Umbilical cord (tissue), 2 donors: ENCODE results near the gene GLI2. TPM values are rescaled to one million over a fixed set of nuclear protein-coding genes. Genes with fewer than 3 reads are reported as not detected.

Experiments
- DNase-seq: peaks from one replicate; pipeline ENCODE4 v3.0.0-alpha.2; 2015; ENCODE audit warnings: low spot score
- total RNA-seq: library from RNA; depleted of rRNA; stranded (reverse); fragments of >200 nt; gene quantifications from one replicate; pipeline ENCODE4 v1.2.3, GENCODE V29; 2014; ENCODE audit warnings: low replicate concordance; ENCODE audit not compliant: insufficient read depth

Gene GLI2
- total RNA-seq, 1 donor from 2014 or later, result 2.2 TPM

DNA sequence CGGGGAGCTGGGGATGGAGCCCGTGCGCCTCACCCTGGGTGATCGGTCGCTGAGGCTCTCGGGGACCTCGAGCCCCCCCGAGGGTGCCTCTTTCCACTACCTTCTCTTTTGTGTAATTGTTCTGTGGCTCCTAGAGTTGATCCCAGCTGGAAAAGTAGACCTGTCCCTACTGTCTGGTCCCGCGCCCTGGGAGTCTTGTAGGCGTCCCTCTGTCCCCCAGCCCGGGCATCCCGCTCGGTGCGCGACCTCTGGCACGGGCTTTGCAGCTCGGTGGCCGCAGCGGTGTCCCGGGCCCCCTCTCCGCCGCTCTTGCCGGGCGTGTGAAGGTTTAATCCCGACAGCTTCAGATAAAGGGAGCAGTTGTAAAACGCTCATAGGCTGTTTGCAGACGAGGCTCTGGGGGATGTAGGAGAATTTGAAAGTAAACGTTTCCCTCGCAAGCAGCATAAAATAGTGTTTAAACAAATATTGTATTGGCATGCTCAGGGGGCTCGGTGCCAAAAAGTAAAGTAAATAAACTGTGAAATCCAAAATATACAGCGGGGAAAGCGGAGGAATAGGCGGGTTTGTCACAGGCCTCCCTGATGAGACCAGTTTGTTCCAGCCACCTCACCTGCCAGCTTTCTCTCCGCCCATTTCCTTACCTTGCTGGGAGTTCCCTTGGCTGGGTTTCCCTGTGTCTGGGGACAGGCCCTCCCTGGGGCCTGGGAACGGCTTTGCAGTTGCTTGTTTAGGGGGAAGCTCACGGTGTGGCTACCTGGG, 1.9 kb downstream of the GLI2 start:
- peak; percentile 45 for DNase-seq

DNA sequence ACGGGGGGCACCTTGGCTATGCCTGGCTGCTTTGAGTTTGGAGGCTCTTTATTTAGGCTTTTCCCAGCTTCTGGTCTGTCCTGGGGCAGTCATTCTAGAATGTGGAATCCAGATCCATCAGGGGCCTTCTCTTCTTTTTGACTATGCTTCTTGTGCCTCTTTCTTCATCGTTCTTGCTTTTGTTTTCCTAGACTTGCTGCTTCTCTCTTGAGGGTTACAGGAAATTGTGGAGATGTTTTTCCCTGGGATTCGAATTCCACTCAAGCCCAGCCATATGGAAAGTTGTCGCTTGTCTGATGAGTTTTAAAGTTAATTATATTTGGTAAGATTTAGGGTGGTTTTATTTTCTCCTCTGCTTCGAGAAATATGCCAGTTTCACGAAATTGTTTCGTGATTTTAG, 2.4 kb downstream of the GLI2 start:
- DNase-seq, result no peak

DNA sequence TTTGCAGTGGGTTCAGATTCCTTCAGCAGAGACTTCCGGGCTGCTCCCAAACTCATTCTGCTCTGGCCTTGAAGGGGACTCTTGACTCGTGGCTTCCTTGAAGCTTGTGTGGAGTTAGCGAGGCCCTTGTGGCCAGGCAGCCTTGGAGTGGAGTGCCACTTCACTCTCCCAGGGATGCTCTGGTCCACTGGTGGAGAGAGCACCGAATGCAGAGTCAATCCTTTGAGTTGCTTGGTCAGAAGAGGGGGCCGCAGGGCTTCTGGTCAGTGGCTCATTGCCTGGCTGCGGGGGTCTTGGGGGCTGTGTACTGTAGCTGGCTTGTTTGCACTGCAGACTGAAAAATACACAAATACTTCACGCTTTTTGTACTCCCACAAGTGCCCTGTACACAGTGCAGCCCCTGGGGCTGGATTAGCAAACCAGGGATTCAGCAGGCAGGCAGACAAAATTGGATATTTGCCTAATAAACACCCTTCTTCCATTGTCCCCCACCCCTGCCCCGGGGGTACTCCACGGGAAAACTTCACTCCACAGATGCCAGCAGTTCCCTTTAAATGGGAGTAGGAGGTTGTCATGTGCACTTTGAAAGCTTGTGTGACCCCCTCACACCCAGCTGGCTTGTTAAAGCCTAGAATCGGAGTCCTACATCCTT, 3.2 kb downstream of the GLI2 start:
- no peak for DNase-seq

DNA sequence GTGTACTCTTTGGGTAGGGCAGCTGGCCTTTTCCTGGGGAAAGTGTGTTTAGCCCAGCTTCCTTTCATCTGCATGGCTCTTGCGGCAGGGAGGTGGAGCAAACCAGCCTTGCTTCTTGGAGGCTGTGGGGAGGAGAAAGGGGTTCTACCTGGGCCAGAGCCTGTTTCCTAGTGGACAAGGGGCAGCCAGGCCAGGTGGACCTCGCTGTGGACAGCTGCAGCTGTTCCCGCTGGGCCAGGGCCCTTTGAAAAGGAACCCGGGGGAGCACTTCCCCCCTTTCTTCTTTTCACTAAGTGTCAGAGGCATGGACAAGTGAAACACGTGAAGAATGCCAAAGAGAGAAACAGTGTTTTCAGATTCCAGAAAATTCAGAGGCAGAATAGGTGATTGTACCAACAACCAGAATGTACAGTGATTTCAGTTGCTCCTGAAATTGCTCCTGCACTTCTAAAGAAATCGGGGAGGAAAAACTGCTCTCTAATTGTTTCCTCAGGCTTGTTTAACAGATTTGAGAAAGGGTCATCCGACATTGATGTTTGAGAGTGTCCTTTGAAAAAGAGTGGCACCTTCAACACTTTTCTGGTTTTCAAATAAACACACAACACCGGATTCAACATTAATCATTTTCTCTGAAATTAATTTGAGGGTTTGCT, 3.9 kb downstream of the GLI2 start:
- DNase-seq, result no peak

DNA sequence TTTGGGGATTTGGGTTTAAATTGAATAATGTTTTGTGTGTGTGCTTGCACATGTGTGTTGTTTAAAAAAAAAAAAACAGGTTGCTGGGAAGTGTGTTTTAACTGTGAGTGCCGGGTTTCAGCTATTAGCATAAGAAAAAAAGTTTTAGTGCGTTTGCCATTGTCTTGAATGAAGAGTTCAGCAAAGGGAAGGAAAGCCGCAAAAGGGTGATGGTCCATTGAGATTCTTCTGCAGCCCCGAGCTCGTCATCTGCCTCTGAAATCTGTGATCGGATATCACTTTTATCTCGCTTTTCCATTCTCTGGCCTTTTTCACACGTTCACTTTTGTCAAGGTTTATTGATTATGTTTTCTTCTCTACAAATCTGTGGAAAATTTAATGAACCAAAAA, 4.7 kb downstream of the GLI2 start:
- no peak for DNase-seq

DNA sequence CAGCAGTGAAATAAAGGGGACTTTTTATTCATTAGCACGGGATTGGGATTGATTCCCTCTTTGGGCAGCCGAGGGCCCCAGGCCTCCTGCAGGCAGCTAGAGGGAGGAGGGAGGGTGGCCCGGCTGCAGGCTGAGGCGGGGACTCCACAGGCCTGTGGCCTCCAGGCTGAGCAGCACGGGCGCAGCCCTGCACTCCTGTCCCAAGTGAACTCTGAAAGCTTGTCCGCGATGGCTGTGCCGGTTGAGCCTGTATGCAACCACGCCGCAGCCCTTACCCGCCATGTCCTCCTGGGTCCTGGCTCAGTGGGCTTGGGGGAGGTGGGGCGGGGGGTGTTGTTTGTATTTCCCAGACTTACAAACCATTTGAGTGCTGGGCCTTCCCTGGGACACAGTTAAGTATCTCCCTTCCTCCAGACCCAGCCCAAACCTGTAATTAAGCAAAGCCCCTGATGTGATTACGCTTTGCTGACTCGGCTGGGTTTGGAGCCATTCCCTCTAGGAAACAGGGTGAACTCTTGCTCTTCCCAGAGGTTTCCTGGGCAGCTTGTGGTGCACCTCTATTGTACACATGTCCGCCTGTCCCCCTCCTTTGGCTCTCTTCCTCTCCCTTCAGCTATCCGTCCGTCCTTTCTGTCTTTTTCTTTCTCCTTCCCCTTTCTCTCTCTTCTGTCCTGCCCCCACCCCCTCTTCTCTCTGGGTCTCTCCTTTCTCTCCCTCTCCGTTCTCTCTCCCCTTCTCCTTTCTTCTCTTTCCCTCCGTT, 5.3 kb downstream of the GLI2 start:
- peak; percentile 32 for DNase-seq

DNA sequence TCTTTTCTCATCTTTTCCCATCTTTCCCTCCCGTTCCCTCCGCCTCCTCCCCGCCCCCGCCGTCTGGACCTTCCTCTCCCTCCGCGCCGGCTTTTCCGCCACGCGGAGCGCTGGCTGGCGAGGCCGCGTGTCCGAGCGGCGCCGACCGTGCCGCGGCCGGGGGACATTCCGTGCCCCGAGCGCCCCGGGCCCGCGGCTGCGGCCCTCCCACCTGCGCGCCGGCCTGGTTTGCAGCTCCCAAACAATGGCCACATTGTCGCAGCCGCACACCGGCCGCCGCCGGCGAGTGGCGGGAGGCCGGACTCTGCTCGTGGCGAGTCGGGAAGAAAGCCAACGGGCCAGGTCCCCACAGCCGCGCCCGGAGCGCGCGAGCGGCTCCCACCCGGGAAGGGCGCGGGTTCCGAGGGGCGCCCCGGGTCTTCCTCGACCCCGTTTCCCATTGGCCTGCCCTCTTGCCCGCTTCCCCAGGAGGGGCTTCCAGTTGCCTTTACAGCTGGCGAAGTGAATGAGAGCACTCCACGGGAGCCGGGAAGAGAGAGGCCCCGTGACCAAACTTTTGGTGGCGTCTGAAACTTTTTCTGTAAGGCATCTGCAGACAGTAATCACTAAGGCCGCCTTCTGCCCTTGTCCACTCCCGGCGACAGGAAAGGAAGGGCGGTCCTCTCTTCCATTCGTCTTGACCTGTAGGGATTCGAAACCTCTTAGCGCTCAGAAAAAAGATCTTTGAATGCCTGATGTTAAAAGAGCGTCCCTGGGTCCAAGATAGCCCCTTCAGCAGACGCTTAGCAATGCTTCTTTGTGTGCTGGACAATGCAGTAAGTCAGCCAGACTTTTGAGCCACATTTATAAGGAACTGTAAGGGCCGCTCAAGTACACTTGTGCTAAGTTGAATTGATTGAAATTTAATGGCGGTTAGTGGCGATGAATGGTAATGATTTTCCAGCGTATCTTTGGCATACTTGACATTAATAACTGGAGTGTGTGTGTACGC, 6.2 kb downstream of the GLI2 start:
- DNase-seq, result peak; percentile 50

DNA sequence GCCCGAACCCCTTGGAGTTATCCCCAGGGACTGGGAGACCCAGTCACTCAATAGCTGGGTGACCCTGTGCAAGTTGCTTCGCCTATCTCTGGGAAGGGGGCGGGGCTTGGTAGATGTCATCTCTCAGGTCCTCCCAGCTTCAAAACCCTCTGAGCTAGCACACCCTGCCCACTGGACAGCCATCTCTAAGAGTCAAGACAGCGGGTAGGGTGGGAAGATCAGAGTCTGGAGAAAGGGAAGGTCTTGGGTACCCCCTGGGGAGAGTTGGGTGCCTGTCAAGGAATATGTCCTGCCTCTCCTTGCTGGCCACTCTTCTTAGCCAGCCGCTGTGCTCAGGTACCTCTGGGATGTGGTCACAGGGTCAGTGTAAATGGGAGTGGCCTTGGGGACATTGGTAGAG, 8.0 kb downstream of the GLI2 start:
- no peak for DNase-seq

DNA sequence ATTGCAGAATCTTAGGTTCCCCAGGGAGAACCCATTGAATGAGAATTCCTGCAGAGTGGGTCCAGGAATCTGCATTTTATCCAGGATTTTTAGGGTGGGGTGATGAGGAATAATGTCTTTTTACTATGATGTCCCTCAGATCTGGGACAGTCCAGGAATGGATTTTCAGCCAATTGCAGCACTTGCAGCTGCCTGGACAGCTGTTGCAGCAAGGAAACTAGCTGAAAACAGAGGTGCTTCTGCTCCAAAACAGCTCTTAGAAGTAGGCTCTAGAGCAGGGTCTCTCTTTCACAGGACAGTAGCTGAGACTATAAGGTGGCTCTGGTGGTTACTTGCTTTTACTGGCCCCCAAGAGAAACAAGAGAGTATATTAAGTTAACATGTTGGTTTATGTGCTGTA, 9.1 kb downstream of the GLI2 start:
- no peak for DNase-seq

DNA sequence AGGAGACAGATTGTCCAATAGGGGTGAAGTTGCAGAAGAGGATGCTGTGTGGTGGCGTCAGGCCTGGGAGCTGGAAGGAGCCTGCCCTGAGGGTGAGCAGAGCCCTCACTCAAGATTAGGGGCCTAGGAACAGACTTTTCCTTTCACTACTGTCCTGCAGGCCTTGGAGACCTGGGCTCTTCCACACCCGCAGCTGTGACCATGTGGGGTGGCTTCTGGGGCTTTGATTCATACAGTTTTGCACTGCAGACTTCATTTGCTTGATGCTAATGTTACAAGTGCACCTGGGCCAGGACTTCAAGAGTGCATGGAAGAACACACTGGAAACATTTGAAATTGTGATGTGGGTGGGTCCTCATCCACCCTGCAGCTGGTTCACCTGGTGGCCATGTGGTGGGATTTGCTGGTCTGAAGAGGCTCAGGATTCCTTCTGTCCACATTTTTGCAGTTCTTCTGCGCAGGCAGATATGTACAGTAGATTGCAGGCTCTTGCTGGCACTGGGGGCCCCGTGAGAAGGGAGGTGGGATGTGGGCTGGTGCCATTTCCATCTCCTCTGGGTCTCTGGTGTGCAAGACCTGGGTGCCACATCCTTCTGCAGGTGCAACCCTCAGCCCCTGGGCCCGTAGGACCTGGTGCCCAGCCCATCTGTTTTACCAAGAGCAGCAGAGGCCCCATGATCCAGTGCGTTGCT, 9.9 kb downstream of the GLI2 start:
- DNase-seq, result no peak

DNA sequence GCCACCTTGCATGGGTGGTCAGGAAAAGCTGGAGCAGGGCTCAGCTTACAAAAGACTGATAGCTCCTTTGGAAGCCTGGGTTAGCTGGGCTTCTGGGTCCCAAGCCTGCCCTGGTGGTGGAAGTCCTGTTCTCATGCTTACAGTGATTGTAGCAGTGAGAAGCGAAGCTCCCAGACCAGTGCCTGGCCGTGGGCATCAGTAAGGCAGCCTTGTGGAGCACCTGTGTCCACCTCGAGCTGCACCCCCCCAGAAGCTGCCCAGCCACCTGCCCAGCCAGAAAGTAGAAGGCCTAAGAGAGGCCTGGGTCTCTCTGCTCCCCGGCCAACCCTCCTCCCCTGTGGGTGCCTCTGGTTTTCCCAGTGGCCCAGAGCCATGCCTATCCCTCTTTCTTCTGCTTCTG, 10.5 kb downstream of the GLI2 start:
- DNase-seq, result no peak

DNA sequence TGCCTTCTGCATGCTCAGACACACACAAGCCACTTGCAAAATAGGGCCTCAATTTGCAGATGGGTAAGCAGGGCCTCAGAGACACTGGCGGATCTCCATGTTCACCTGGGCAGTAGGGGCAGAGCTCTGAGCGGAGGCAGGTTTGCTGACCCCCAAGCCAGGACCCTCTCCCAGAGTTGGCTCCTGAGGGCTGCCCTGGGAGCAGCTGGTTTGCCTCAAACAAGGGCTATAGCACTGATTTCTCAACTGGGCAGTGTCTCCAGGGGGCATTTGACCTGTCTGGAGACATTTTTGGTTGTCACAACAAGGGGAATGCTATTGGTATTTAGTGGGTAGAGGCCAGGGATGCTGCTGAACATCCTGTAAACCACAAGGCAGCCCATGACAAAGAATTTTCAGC, 11.6 kb downstream of the GLI2 start:
- no peak for DNase-seq

DNA sequence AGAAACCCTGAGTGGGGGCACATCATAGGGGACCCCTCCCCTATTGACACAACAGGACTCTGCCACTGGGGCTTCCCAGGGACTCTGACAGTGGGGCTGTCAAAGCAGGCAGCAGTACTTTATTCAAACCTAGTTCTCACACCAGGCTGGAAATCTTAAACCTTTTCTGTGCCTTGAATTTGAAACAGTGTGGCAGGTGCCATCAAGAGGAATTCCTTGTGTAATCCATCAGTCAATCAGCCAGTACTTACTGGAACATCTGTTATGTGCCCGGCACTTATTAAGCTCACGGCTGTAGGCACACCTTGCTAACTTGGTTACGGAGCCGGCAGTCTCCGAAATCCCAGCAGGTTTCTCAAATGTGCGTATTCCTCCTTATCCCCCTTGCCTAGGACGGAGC, 12.0 kb downstream of the GLI2 start:
- no peak for DNase-seq

DNA sequence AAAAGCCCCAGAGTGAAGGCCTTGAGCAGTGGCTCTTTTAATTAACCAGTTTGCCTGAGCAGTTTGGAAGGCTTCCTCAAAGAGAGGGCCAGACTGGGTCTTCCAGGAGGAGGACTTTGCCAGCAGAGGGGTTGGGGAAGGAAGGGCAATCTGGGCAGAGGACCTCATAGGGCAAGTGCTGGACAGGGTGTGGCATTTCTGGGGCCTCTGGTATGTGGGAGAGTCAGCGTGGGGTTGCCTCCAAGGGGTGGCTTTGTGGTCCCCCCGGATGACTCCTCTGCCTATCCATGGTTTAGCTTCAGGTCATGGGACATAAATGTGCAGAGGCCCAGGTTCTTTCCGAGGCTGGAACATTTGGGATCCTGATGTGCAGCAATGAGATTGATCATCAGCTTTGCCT, 12.6 kb downstream of the GLI2 start:
- no peak for DNase-seq

DNA sequence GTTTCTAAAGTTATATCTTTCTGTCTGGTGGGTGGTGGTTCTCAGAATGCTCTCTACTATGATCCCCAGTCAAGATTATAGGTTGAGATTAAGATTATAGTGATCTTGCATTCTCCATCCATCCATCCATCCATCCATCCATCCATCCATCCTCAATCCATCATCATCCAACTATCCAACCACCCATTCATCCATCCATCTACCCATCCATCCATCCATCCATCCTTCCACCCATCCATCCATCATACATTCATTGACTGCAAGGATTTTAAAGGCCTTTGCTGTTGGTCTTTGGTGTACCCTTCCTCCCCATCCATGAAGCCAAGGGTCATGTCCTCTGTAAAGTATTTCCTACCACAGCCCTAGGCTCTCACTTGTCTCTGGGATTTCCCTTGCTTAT, 13.1 kb downstream of the GLI2 start:
- no peak for DNase-seq

DNA sequence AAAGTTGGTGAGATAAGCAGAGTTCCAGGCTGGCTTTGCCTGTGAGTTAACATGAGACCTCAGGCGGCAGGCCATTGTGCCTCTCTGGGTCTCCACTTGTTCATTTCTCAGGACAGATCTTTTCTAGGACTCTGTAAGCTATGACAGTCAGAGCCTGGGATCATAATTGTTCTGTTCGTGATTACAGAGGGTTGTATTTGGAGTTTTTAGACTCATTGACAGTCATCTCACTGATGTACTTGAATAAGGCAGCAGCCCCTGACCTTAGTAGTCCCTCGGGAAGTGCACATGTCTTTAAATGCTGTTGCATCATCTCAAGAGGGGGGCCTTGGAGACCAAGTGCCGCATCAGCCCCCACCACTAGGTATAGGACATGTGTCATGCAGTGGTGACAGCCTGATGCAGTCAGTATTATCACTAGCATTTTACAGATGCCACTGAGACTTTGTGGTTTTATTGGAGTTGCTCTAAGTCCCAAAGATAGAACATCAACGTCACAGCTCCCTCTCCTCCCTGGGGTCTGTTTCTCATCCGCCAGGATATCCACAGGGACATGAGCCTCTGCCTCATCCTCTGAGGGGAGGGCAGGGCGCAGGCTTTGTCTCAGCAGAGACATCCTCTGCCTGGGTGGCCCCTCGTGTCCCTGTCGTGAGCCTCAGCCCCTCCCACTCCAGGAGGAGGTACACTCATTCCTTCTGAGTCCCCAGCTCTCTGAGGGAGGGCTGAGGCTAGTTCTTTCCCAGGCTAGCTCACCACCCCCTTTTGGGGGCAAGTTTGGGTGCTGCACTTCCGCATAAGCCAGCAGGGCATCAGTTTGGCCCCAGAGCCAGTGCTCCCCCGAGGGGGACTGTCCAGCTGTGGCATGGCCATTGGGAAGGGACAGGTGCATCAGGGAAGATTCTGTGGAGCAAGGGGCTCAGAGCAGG, 14.1 kb downstream of the GLI2 start:
- DNase-seq, result peak; percentile 64

DNA sequence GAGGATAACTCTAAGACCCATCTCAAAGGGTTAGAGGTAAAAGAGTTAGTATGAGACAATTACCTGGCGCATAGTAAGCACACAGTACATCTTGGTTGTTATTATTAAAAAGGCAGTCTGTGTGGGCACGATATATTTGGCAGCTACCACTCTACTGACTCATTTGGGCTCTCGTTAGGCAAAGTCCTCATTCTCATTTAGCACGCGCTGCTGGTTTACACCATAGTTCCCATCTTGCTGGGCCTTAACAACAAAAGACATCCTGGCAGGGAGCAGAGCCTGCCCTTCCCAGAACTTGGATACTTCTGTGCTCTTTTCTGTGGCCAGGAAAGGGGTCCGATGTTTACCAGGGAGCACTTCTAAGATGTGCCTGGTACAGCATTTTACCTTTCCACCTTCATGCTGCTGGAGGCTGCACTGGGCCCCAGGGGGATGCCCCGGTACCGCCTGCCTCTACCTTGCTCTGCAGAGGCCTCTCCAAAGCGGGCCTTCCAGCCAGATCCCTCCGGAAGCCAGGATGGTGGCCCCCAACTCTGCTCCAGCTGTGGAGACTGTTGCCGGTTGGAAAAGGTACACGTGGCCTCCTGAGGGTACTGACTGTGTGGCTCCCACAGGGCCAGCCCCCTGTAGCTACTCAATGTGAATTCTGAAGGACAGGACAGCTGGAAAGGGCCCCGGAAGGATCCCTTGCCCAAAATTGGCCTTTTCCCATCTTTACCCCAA, 15.0 kb downstream of the GLI2 start:
- DNase-seq, result no peak

DNA sequence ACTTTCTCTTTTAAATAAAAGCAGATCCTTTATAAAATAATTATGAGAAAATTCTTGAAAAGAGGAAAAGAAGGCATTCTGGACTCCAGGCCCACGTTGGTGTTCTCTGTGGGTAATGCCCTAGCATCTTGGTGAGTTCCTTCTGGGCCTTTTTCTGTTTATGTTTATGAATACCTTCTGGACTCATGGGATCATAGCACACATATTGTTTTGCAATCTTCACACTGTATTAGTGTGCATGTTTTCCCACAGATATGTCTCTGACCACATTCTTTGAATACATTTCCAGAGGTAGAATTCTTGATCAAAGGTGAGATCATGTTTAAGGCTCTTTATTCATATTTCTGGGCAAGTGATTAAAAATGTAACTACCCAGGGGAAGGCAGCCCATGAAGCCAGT, 15.9 kb downstream of the GLI2 start:
- no peak for DNase-seq
